IMR-90 (cell line): ENCODE data around the gene EFCAB9. TPM values are rescaled to one million over a fixed set of nuclear protein-coding genes. Genes with fewer than 3 reads are reported as not detected.

Source experiments
- ATAC-seq: fragments of 200-7000 bp; cut with Tn5 transposase; 2 replicates; pipeline ENCODE4 v1.9.1; 2020; ENCODE audit warnings: low read depth, mild to moderate bottlenecking, moderate library complexity
- BruUV-seq: library from RNA; stranded (reverse); fragments of 400-500 nt; replicated peaks from 2 replicates; lab custom pipeline; 2021; lab: Mats Ljungman, UMichigan
- CTCF ChIA-PET: fragments of 300-600 bp; formaldehyde crosslinking; extraction: SDS; loops from one replicate; lab custom pipeline; 2021; ENCODE audit warnings: antibody characterized with exemption; lab: Yijun Ruan, JAX
- POLR2A ChIA-PET: fragments of 300-600 bp; sonication (Branson Sonifier 250); formaldehyde crosslinking; loops from one replicate; lab custom pipeline; 2022; ENCODE audit warnings: antibody characterized with exemption; ENCODE audit not compliant: unreplicated experiment; lab: Charles Lee
- DNase-seq: peaks from one replicate; pipeline ENCODE4 v3.0.0; 2013
- H2AFZ ChIP-seq: replicated peaks from 2 replicates; pipeline ENCODE3; 2013; ENCODE audit warnings: low read length, mild to moderate bottlenecking; ENCODE audit not compliant: poor library complexity
- H2AK5ac ChIP-seq: 2 replicates; pipeline ENCODE4 v1.6.1; 2013; ENCODE audit warnings: low read depth, low read length, inconsistent platforms
- H2AK9ac ChIP-seq: replicated peaks from 2 replicates; pipeline ENCODE3; 2013; ENCODE audit warnings: mild to moderate bottlenecking, low read depth, low read length, moderate library complexity; ENCODE audit not compliant: poor library complexity
- H2BK120ac ChIP-seq: 2 replicates; pipeline ENCODE4 v1.6.1; 2013; ENCODE audit warnings: low read depth, low read length, inconsistent platforms
- H2BK15ac ChIP-seq: 3 replicates; pipeline ENCODE4 v1.6.1; 2013; ENCODE audit warnings: low read depth, low read length, inconsistent platforms
- H2BK20ac ChIP-seq: 2 replicates; pipeline ENCODE4 v1.6.1; 2013; ENCODE audit warnings: low read depth, mild to moderate bottlenecking, inconsistent platforms, low read length, moderate library complexity
- H2BK5ac ChIP-seq: 2 replicates; pipeline ENCODE4 v1.6.1; 2013; ENCODE audit warnings: mild to moderate bottlenecking, low read depth, low read length, inconsistent platforms; ENCODE audit not compliant: poor library complexity, severe bottlenecking
- H3K14ac ChIP-seq: replicated peaks from 2 replicates; pipeline ENCODE4 v1.6.1; 2013; ENCODE audit warnings: low read depth, low read length, inconsistent platforms
- H3K18ac ChIP-seq: 2 replicates; pipeline ENCODE4 v1.6.1; 2013; ENCODE audit warnings: low read depth, low read length, control low read depth
- H3K23ac ChIP-seq: 2 replicates; pipeline ENCODE4 v1.6.1; 2013; ENCODE audit warnings: low read depth, low read length, inconsistent platforms
- H3K27ac ChIP-seq: 2 replicates; pipeline ENCODE4 v1.5.1; 2013; ENCODE audit warnings: mild to moderate bottlenecking, control low read depth, low read length; ENCODE audit not compliant: insufficient read depth
- H3K27me3 ChIP-seq: 2 replicates; pipeline ENCODE4 v1.6.1; 2013; ENCODE audit warnings: low read length; ENCODE audit not compliant: control insufficient read depth, insufficient read depth
- H3K36me3 ChIP-seq: 2 replicates; pipeline ENCODE4 v1.6.1; 2013; ENCODE audit warnings: low read length, mixed read lengths; ENCODE audit not compliant: control insufficient read depth, insufficient read depth
- H3K4ac ChIP-seq: 2 replicates; pipeline ENCODE4 v1.6.1; 2013; ENCODE audit warnings: low read depth, low read length, inconsistent platforms
- H3K4me1 ChIP-seq: 2 replicates; pipeline ENCODE4 v1.6.1; 2013; ENCODE audit warnings: low read length, mixed read lengths; ENCODE audit not compliant: control insufficient read depth, insufficient read depth
- H3K4me2 ChIP-seq: 2 replicates; pipeline ENCODE4 v1.6.1; 2013; ENCODE audit warnings: low read depth, mild to moderate bottlenecking, control low read depth, low read length, moderate library complexity
- H3K4me3 ChIP-seq: 2 replicates; pipeline ENCODE4 v1.5.1; 2013; ENCODE audit warnings: low read depth, mild to moderate bottlenecking, control low read depth, low read length, moderate library complexity; ENCODE audit not compliant: insufficient read depth
- H3K56ac ChIP-seq: 2 replicates; pipeline ENCODE4 v1.6.1; 2013; ENCODE audit warnings: low read length, inconsistent platforms; ENCODE audit not compliant: insufficient read depth; ENCODE audit errors: extremely low read depth
- H3K79me1 ChIP-seq, 2 experiments: 2 replicates each; pipeline ENCODE4 v1.6.1; 2013; ENCODE audit warnings: low read length in 2 of 2, inconsistent platforms in 1 of 2, low read depth in 1 of 2
- H3K9ac ChIP-seq: 2 replicates; pipeline ENCODE4 v1.6.1; 2013; ENCODE audit warnings: low read depth, low read length, control low read depth
- H3K9me1 ChIP-seq: 2 replicates; pipeline ENCODE4 v1.6.1; 2013; ENCODE audit warnings: low read length, inconsistent platforms; ENCODE audit not compliant: insufficient read depth
- H3K9me3 ChIP-seq: 2 replicates; pipeline ENCODE4 v1.6.1; 2013; ENCODE audit warnings: low read length; ENCODE audit not compliant: control insufficient read depth, insufficient read depth
- H4K20me1 ChIP-seq: 2 replicates; pipeline ENCODE4 v1.6.1; 2013; ENCODE audit warnings: low read length, inconsistent platforms; ENCODE audit not compliant: insufficient read depth
- H4K5ac ChIP-seq: 2 replicates; pipeline ENCODE4 v1.6.1; 2013; ENCODE audit warnings: mild to moderate bottlenecking, low read depth, low read length, control low read depth
- H4K8ac ChIP-seq, 2 experiments: 2 replicates each; pipeline ENCODE4 v1.6.1; 2013; ENCODE audit warnings: low read depth in 2 of 2, low read length in 2 of 2, control low read depth in 1 of 2, inconsistent platforms in 1 of 2
- H4K91ac ChIP-seq: 2 replicates; pipeline ENCODE4 v1.6.1; 2013; ENCODE audit warnings: low read depth, low read length, inconsistent platforms; ENCODE audit not compliant: insufficient read depth
- CEBPB ChIP-seq: IDR thresholded peaks from 2 replicates; pipeline ENCODE4 v1.6.1; 2012; ENCODE audit warnings: low read depth, low read length, improper control_type of control experiment
- CHD1 ChIP-seq: IDR thresholded peaks from 2 replicates; pipeline ENCODE4 v1.6.1; 2012; ENCODE audit warnings: low read depth, low read length, improper control_type of control experiment
- ELK1 ChIP-seq: fragments of 150-350 bp; IDR thresholded peaks from 2 replicates; pipeline ENCODE4 v1.6.1; 2016; ENCODE audit warnings: low read depth, mild to moderate bottlenecking, low read length, moderate library complexity, borderline replicate concordance
- FOS ChIP-seq: fragments of 150-350 bp; IDR thresholded peaks from 2 replicates; pipeline ENCODE4 v1.6.1; 2016; ENCODE audit warnings: low read depth, low read length
- MAFK ChIP-seq: IDR thresholded peaks from 2 replicates; pipeline ENCODE4 v1.6.1; 2012; ENCODE audit warnings: low read depth, low read length, improper control_type of control experiment
- MAZ ChIP-seq: IDR thresholded peaks from 2 replicates; pipeline ENCODE4 v1.6.1; 2012; ENCODE audit warnings: low read depth, mild to moderate bottlenecking, low read length, improper control_type of control experiment, moderate library complexity, borderline replicate concordance
- NFE2L2 ChIP-seq: fragments of 150-350 bp; IDR thresholded peaks from 2 replicates; pipeline ENCODE4 v1.6.1; 2016; ENCODE audit warnings: low read depth, mild to moderate bottlenecking, low read length
- RAD21 ChIP-seq: IDR thresholded peaks from 2 replicates; pipeline ENCODE4 v1.6.1; 2012; ENCODE audit warnings: low read length, improper control_type of control experiment
- RFX5 ChIP-seq: IDR thresholded peaks from 2 replicates; pipeline ENCODE4 v1.8.0; 2012; ENCODE audit warnings: low read depth, mild to moderate bottlenecking, low read length, moderate library complexity
- SMC3 ChIP-seq: fragments of 150-350 bp; IDR thresholded peaks from 2 replicates; pipeline ENCODE4 v1.6.1; 2016; ENCODE audit warnings: low read depth, mild to moderate bottlenecking, antibody characterized with exemption, low read length, moderate library complexity
- USF2 ChIP-seq: fragments of 150-350 bp; IDR thresholded peaks from 2 replicates; pipeline ENCODE4 v1.6.1; 2017; ENCODE audit warnings: mild to moderate bottlenecking, antibody characterized with exemption, low read length, low read depth
- WGBS, 2 experiments: methylation state at CpG; one replicate each; pipeline versions ENCODE4 v1.1.5 to v1.1.7; 2013; ENCODE audit warnings: missing lambda C conversion rate in 2 of 2; ENCODE audit not compliant: insufficient read length in 1 of 2; ENCODE audit errors: extremely low coverage in 2 of 2; 5-methylcytosine and 5-hydroxymethylcytosine counted together
- dilution Hi-C: fragments of 300-500 bp; cut with HindIII; formaldehyde crosslinking; loops from one replicate; pipeline ENCODE4 v1.14.3; 2018; ENCODE audit warnings: low sequenced_read_pairs; ENCODE audit not compliant: unreplicated experiment
- in situ Hi-C: fragments of 300-500 bp; cut with MboI; formaldehyde crosslinking; loops from 3 replicates; pipeline ENCODE4 v1.14.3; 2019; ENCODE audit warnings: low sequenced_read_pairs, inconsistent platforms, mixed read lengths
- intact Hi-C: fragments of 100-400 bp; cut with micrococcal nuclease; formaldehyde crosslinking; loops from 2 replicates; pipeline ENCODE4 v1.10.0; 2022
- polyA plus RNA-seq, 3 experiments: library from polyadenylated mRNA; depleted of rRNA; stranded (reverse); fragments of >200 nt; gene quantifications; 2 replicates each; pipeline ENCODE4 v1.2.3, GENCODE V29; 2012; ENCODE audit warnings: low replicate concordance in 1 of 3
- total RNA-seq: library from RNA; depleted of rRNA; stranded (reverse); fragments of >200 nt; gene quantifications from 2 replicates; pipeline ENCODE4 v1.2.3, GENCODE V29; 2012
- TF ChIP-seq, protein P1 (sequence below): conservative IDR thresholded peaks from 2 replicates; pipeline ENCODE4 v1.5.1; 2012; ENCODE audit warnings: mild to moderate bottlenecking, low read depth, low read length, improper control_type of control experiment

The EFCAB9 gene
- total and polyA plus RNA-seq, 2 of the 4 experiments (the other 2 are of a cell fraction) = not detected

DNA sequence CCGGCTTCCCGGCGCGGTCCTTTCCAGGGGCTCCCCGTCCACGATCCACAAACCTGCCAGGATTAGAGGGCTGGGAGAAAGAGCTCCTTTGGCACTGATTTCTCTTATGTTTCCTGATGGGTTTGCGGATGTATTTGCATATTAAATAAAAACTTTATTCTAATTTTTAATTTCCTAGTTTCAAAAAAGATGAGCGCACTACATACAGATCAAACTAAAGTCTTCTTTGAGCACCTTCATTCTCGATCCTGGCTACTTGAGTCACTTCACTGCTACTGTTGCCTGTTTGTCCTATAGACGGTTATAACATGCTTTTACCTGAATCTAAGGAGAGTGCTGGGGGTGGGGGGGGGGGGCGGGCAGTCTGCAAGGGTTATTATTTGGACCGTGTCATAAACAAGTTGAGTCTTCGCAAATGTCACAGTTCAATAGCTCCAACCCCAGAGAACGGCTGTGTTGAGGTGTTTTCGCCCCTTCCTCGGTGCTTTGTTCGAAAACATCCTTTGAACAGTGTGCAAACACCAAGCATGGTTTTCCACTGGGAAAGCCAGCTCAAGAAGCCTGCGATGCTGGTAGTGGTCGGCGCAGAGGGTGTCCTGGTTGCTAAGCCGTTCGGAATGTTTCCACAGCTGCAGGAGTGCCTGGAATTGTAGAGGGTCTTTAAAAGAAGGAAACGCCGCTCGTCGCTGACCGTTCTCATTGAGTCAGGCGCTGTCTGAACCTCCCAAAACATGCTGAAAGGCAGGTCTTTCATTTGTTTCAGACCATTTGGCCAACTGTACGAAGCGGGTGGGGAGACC lies 4.9 kb upstream of the EFCAB9 start:
- H3K14ac ChIP-seq = 0 out of 2 replicates have a peak overlapping the region, but pooled peaks have one; percentile 0
- peak overlapping the region; percentile 81 for H2AK9ac ChIP-seq
- no peaks in the 10 kb centered on the region for H3K27me3 ChIP-seq
- no peak overlapping the region for H2BK15ac ChIP-seq
- no peak overlapping the region for H2AK5ac ChIP-seq
- dilution Hi-C loops (no loop called here), in situ Hi-C loops (loop anchor here (5.0 to 25.0 kb wide), 2 partner anchors 87 to 777 kb away; partner anchors contain the start of gene FGF18), intact Hi-C loops (loop anchor here (1.0 to 5.0 kb wide), 6 partner anchors 82 to 772 kb away; partner anchors contain the start of genes FBXW11, FGF18 and UBTD2)
- ChIA-PET CTCF (interaction anchor here (0.5 to 1.4 kb wide), 13 partner anchors 9 to 591 kb away, joined by 3 to 7 read pairs (median 3); partner anchors contain the start of gene FBXW11), POLR2A (no interaction called here)
- 39% methylated on average over 7 of the region's 30 CpGs; no CpG with 5 or more reads in 1 of the 2 experiments for WGBS, 2 experiments
- peaks cover 4% of the 10 kb centered on the region for H4K20me1 ChIP-seq
- H3K18ac ChIP-seq = no peak overlapping the region
- no peak overlapping the region for H3K27ac ChIP-seq
- H4K8ac ChIP-seq = peak overlapping the region in 1 of 2 experiments; percentile 17; a peak in 1 of 4 replicates
- H3K4me3 ChIP-seq = peak overlapping the region; percentile 98
- H3K9me3 ChIP-seq = no peaks in the 10 kb centered on the region
- no peak overlapping the region; the same call in 1 of the 2 replicates for H4K5ac ChIP-seq
- no peak overlapping the region for H3K9ac ChIP-seq
- TF ChIP-seq CEBPB (no peak), MAFK (no peak), ELK1 (no peak), RAD21 (no peak), SMC3 (no peak), NFE2L2 (no peak), MAZ (no peak), FOS (no peak), RFX5 (no peak), USF2 (no peak), CHD1 (no peak)
- TF ChIP-seq, protein P1, sequence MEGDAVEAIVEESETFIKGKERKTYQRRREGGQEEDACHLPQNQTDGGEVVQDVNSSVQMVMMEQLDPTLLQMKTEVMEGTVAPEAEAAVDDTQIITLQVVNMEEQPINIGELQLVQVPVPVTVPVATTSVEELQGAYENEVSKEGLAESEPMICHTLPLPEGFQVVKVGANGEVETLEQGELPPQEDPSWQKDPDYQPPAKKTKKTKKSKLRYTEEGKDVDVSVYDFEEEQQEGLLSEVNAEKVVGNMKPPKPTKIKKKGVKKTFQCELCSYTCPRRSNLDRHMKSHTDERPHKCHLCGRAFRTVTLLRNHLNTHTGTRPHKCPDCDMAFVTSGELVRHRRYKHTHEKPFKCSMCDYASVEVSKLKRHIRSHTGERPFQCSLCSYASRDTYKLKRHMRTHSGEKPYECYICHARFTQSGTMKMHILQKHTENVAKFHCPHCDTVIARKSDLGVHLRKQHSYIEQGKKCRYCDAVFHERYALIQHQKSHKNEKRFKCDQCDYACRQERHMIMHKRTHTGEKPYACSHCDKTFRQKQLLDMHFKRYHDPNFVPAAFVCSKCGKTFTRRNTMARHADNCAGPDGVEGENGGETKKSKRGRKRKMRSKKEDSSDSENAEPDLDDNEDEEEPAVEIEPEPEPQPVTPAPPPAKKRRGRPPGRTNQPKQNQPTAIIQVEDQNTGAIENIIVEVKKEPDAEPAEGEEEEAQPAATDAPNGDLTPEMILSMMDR = no peak
- peak overlapping the region; percentile 99 for H2AFZ ChIP-seq
- no peak for ATAC-seq
- peaks cover 15 to 34% of the 10 kb centered on the region in 2 experiments; a peak in 3 of 4 replicates for H3K79me1 ChIP-seq
- no peaks in the 10 kb centered on the region for H3K36me3 ChIP-seq
- peak; percentile 38 for DNase-seq
- no peak overlapping the region for H2BK120ac ChIP-seq
- H3K4me1 ChIP-seq = peaks cover 11% of the 10 kb centered on the region
- no TSS peak for BruUV-seq
- H3K4me2 ChIP-seq = peak overlapping the region; percentile 80; the same call in 1 of the 2 replicates
- peaks cover 6% of the 10 kb centered on the region for H3K9me1 ChIP-seq
- H3K23ac ChIP-seq = no peak overlapping the region
- H4K91ac ChIP-seq = peak overlapping the region; percentile 29; the same call in 1 of the 2 replicates
- peak overlapping the region; percentile 47 for H3K4ac ChIP-seq
- H2BK5ac ChIP-seq = no peak overlapping the region
- peak overlapping the region; percentile 11; the same call in 1 of the 2 replicates for H3K56ac ChIP-seq
- no peak overlapping the region for H2BK20ac ChIP-seq
